GM12873 (cell line): ENCODE data around the gene CLIP4.

Experiments used
- CTCF ChIP-seq: IDR thresholded peaks from 2 replicates; pipeline ENCODE4 v1.5.1; 2012; ENCODE audit warnings: low read depth, mild to moderate bottlenecking, moderate library complexity, low read length, control low read depth; ENCODE audit not compliant: insufficient read depth; ENCODE audit errors: missing control alignments

CLIP4 gene

DNA sequence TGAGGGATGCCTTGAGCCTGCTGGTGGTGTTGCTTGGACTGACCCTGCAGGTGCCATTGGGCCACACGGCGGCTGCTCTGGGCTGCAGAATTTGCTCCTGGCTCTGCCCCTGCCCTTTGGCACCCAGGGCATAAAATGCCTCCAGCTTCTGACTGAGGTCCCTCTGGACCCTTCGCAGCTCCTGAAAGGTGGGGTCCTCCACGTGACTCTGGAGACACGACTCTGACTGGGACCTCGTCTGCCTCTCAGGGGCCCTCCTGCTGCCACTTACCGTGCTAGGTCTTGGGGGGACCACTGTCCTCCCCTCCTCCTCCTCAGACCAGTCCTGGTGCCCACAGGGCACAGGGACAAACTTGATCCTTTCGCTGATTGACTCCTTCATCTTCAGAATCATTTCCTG lies 43.0 kb upstream of the CLIP4 start:
- TF ChIP-seq CTCF = no peak

DNA sequence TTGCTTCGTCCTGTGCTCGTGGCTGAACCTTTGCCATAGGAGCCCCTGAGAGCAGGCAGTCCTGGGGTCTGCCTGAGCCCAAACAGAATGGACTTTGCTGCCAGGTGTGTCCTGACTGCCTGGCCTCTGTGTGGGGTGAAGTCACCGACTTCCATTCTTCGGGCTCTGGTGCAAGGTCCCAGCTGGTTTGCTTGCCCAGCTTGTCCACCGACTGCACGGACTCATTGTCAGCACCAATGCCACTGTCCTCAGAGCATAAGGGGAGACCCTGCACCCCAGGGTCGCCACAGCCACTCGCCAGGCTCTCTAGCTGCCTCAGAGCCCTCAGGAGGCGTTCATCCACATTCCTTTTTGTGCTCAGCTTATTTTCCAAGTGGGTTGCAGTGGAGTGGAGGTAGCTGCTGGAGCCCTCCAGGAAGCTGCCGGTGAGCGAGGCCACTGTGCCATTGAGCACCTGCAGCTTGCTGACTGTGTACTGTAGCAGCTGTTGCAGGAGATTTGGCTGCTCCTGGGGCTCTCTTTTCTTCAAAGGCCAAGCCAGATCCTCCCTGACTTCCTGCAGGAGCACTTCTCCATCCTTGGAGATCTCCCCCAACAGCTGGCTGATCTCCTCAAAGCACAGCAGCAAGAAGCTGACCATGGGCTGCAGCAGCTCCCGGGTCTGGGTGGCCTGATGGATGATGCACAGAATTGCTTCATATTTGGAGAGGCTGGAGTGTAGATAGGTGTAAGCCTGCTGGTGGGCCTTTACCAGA lies 42.1 kb upstream of the CLIP4 start:
- no peak for TF ChIP-seq CTCF

DNA sequence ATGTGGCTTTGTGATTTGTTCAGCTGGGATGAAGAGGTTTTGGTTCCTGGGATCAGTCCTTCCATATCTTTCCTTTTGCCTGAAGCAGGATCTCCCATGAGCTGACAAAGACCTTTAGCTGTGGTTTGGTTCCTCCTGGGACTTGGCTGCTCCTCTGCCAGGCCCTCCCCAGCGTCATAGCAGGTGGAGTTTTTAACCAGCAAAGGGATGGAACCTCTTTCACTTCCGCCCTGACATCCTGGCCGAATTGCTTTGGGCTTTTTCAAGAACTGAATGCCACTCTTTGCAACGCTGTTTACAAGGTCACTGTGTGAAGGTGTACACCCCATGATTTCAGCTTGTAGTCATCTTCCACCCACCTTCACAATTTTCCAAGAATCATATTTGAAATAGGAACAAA lies 41.3 kb upstream of the CLIP4 start:
- TF ChIP-seq CTCF = no peak

DNA sequence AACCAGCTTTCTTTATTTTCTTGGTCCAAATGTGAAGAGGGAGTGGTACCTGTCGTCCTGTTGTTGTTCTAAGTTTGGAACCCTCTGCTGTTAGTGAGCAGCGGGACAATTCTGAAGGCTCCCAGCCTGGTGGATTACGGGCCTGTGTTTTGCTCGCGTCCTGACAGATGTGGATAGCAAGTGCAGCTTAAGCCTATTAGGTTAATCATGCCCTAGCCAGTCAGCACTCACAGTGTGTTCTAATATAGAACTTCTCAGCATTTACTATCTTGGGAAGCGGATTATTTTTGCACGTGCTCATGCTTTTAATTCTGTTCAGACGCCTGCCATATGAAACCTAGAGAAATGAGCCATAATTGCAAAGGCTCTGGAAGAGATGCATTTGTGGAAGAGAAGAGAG lies 40.8 kb upstream of the CLIP4 start, which contains the start of gene PCARE:
PCARE (minus strand) TSS at position 113 of the 400 bp plus-strand sequence. CDS start 262 bp downstream, outside the sequence.
- TF ChIP-seq CTCF = no peak

DNA sequence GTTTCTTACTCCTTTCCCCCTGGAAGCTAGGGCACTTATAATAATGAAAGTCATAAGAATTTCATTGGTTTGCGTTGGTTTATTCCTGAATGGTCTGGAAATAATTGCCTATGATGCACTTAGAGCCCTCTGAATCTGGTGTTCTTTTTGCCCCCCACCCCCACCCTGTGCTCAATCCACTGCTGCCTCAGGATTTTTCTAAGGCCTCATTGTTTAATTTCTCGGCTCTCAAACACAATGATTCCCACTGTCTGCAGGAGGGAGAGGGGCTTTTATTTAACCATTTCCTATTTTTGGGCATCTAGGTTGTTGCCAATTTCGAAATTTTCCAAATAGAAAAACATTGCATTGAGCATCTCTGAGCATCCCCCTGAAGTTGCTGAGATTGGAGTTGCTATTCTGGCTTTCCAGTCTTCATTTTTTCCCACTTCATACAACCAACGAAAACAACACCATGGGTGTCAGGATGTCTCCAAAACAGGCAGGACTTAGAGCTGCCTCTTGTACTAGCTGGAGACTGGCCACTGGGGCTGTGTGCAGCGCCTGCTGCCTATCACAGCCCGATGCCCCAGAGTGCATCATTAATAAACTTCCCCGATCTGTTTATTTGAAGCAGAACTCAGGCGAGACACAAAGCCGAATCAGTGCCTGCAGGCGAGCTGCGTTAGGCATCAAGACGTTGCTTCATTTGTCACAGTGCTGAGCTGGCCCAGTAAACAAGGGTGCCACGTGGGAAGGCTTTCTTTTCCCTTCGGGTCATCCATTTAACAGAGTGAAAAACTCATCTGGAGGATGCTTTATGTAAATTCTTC lies 39.1 kb upstream of the CLIP4 start:
- no peak for TF ChIP-seq CTCF

DNA sequence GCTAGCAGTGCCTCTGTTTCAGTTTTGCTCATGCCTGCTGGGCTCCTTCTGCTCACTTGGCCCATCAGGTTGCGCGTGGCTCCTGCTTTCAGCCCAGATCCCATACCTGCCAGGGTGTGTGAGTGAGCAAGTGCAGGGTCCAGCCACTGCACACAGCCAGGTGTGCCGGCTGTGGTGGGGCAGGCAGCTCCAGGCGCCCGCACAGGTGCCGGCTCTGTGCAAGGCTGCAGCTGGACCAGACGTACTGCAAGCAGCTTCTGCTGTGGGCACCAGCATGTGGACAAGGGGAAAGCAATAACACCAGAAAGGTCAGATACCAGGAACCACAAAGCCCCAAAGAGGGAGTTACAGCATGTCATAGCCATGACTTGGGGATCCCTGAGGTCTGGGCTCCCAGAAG lies 35.3 kb upstream of the CLIP4 start:
- TF ChIP-seq CTCF = no peak
